SH-SY5Y (cell line): Measurements from ENCODE around the gene KIAA0930.

ENCODE experiments used
- GATA2 ChIP-seq: IDR thresholded peaks from 2 replicates; pipeline ENCODE4 v1.6.1; 2011; ENCODE audit warnings: mild to moderate bottlenecking, low read depth, low read length
- GATA3 ChIP-seq: IDR thresholded peaks from 2 replicates; pipeline ENCODE4 v1.6.1; 2011; ENCODE audit warnings: low read depth, mild to moderate bottlenecking, low read length, moderate library complexity

DNA sequence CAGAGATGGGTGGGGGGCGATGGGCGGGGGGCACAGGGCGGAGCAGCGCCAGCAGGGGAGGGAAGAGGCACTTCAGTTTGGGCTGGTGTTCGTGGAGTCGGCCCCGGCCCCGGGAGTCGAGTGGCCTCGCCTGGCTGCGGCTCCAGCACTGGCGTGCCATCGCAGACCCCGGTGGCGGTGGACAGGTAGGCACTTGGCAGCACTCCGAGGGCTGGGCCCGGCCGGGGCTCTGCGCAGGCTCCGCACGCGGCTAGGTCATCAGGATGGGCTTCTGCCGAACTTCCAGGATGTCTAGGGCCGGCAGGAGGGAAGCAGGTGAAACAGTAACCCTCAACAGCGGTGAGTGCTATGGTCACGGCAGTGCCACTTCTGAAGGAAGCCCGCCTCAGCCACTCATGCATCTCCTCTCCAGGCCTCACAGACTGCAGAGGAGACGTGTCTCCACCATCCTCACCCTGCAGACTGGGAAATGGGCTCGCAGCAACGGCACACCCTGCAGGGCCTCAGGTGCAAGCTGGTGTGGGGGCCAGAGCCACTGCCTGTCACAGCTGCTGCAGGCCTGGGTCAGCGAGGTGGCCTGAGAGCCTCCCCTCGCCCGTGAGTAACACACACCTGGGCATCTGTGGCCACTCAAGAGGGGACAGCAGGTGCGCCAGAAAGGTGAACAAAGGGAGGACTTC, 43.6 kb downstream of the KIAA0930 start:
- no peak for TF ChIP-seq GATA2
- no peak for TF ChIP-seq GATA3
